Epithelial cell of prostate (primary cell): ENCODE data around the gene KCNK5.

Experiments
- DNase-seq: peaks from one replicate; pipeline ENCODE4 v3.0.0-alpha.2; 2011; ENCODE audit warnings: low read depth, low spot score
- H3K27ac ChIP-seq: fragments of 450-650 bp; 2 replicates; pipeline ENCODE4 v1.5.1; 2017; ENCODE audit warnings: mild to moderate bottlenecking

The KCNK5 gene

GRCh38 chr6:39218868-39219567 is 10.3 kb downstream of the KCNK5 start:
- DNase-seq = no peak
- no peak overlapping the region for H3K27ac ChIP-seq

- no peak for DNase-seq
- H3K27ac ChIP-seq = no peak overlapping the region
These were observed 12.0 kb downstream of the KCNK5 start for GRCh38 chr6:39217177-39217864.

- H3K27ac ChIP-seq = no peak overlapping the region
- DNase-seq = no peak
These were observed 13.6 kb downstream of the KCNK5 start for GRCh38 chr6:39215640-39216158.

- DNase-seq = no peak
- no peak overlapping the region for H3K27ac ChIP-seq
These were observed 14.2 kb downstream of the KCNK5 start for GRCh38 chr6:39214846-39215639.

GRCh38 chr6:39214120-39214813 is 15.0 kb downstream of the KCNK5 start:
- no peak overlapping the region for H3K27ac ChIP-seq

GRCh38 chr6:39213195-39213920 is 15.9 kb downstream of the KCNK5 start:
- no peak overlapping the region for H3K27ac ChIP-seq
- DNase-seq = no peak

More at GRCh38 chr6:39214120-39214813, 15.0 kb downstream of the KCNK5 start:
- DNase-seq = no peak

- DNase-seq = no peak
- H3K27ac ChIP-seq = no peak overlapping the region
These were observed 18.1 kb downstream of the KCNK5 start for GRCh38 chr6:39211183-39211582.

GRCh38 chr6:39210450-39210849 is 18.8 kb downstream of the KCNK5 start:
- H3K27ac ChIP-seq = no peak overlapping the region
- DNase-seq = no peak

GRCh38 chr6:39209911-39210310 is 19.4 kb downstream of the KCNK5 start:
- DNase-seq = no peak

GRCh38 chr6:39209360-39209811 is 19.9 kb downstream of the KCNK5 start:
- H3K27ac ChIP-seq = no peak overlapping the region
- DNase-seq = no peak

More at GRCh38 chr6:39209911-39210310, 19.4 kb downstream of the KCNK5 start:
- H3K27ac ChIP-seq = no peak overlapping the region

- H3K27ac ChIP-seq = no peak overlapping the region
- no peak for DNase-seq
These were observed 21.0 kb downstream of the KCNK5 start for GRCh38 chr6:39208223-39208739.

- no peak for DNase-seq
- no peak overlapping the region for H3K27ac ChIP-seq
These were observed 21.7 kb downstream of the KCNK5 start for GRCh38 chr6:39207416-39208222.

- no peak for DNase-seq
- no peak overlapping the region for H3K27ac ChIP-seq
These were observed 23.0 kb downstream of the KCNK5 start for GRCh38 chr6:39206250-39206721.

GRCh38 chr6:39204646-39205244 is 24.5 kb downstream of the KCNK5 start:
- no peak overlapping the region for H3K27ac ChIP-seq

GRCh38 chr6:39204160-39204495 is 25.1 kb downstream of the KCNK5 start:
- no peak overlapping the region for H3K27ac ChIP-seq
- DNase-seq = no peak

More at GRCh38 chr6:39204646-39205244, 24.5 kb downstream of the KCNK5 start:
- DNase-seq = no peak

- peak; percentile 48 for DNase-seq
- no peak overlapping the region for H3K27ac ChIP-seq
These were observed 25.7 kb downstream of the KCNK5 start for GRCh38 chr6:39203436-39204159.

GRCh38 chr6:39202166-39202565 is 27.1 kb downstream of the KCNK5 start:
- no peak overlapping the region for H3K27ac ChIP-seq
- DNase-seq = no peak
